Neural cell (in vitro differentiated cells): ENCODE data around the gene ZNF747.

Experiments
- EP300 ChIP-seq: fragments of 450-650 bp; conservative IDR thresholded peaks from 2 replicates; pipeline ENCODE4 v1.6.1; 2014; ENCODE audit warnings: antibody characterized with exemption, mild to moderate bottlenecking, moderate library complexity; ENCODE audit not compliant: poor library complexity, severe bottlenecking
- EZH2 ChIP-seq: fragments of 200-600, 300-800 bp; shearing (Covaris generic), sonication (generic); IDR thresholded peaks from 2 replicates; pipeline ENCODE4 v1.6.1; 2014; ENCODE audit warnings: antibody characterized with exemption, low read length, borderline replicate concordance, mild to moderate bottlenecking; ENCODE audit not compliant: insufficient read depth, poor library complexity, severe bottlenecking
- POLR2AphosphoS5 ChIP-seq: IDR thresholded peaks from 2 replicates; pipeline ENCODE4 v1.6.1; 2012
- RAD21 ChIP-seq: fragments of 450-650 bp; conservative IDR thresholded peaks from 2 replicates; pipeline ENCODE4 v1.6.1; 2014; ENCODE audit warnings: antibody characterized with exemption, mild to moderate bottlenecking, moderate library complexity
- TAF1 ChIP-seq: IDR thresholded peaks from 2 replicates; pipeline ENCODE4 v1.6.1; 2012; ENCODE audit warnings: low read depth
- TF ChIP-seq, protein P1 (sequence below): IDR thresholded peaks from 2 replicates; pipeline ENCODE4 v1.6.1; 2012; ENCODE audit warnings: borderline replicate concordance
- TF ChIP-seq, protein P2 (sequence below): fragments of 450-650 bp; IDR thresholded peaks from 2 replicates; pipeline ENCODE4 v1.5.1; 2014; ENCODE audit warnings: antibody characterized with exemption, mild to moderate bottlenecking, moderate library complexity; ENCODE audit not compliant: poor library complexity, severe bottlenecking

- TF ChIP-seq, protein P1, sequence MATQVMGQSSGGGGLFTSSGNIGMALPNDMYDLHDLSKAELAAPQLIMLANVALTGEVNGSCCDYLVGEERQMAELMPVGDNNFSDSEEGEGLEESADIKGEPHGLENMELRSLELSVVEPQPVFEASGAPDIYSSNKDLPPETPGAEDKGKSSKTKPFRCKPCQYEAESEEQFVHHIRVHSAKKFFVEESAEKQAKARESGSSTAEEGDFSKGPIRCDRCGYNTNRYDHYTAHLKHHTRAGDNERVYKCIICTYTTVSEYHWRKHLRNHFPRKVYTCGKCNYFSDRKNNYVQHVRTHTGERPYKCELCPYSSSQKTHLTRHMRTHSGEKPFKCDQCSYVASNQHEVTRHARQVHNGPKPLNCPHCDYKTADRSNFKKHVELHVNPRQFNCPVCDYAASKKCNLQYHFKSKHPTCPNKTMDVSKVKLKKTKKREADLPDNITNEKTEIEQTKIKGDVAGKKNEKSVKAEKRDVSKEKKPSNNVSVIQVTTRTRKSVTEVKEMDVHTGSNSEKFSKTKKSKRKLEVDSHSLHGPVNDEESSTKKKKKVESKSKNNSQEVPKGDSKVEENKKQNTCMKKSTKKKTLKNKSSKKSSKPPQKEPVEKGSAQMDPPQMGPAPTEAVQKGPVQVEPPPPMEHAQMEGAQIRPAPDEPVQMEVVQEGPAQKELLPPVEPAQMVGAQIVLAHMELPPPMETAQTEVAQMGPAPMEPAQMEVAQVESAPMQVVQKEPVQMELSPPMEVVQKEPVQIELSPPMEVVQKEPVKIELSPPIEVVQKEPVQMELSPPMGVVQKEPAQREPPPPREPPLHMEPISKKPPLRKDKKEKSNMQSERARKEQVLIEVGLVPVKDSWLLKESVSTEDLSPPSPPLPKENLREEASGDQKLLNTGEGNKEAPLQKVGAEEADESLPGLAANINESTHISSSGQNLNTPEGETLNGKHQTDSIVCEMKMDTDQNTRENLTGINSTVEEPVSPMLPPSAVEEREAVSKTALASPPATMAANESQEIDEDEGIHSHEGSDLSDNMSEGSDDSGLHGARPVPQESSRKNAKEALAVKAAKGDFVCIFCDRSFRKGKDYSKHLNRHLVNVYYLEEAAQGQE = no peak
- TF ChIP-seq POLR2AphosphoS5 = no peak
- TF ChIP-seq EP300 = no peak
- no peak for TF ChIP-seq EZH2
- TF ChIP-seq, protein P2, sequence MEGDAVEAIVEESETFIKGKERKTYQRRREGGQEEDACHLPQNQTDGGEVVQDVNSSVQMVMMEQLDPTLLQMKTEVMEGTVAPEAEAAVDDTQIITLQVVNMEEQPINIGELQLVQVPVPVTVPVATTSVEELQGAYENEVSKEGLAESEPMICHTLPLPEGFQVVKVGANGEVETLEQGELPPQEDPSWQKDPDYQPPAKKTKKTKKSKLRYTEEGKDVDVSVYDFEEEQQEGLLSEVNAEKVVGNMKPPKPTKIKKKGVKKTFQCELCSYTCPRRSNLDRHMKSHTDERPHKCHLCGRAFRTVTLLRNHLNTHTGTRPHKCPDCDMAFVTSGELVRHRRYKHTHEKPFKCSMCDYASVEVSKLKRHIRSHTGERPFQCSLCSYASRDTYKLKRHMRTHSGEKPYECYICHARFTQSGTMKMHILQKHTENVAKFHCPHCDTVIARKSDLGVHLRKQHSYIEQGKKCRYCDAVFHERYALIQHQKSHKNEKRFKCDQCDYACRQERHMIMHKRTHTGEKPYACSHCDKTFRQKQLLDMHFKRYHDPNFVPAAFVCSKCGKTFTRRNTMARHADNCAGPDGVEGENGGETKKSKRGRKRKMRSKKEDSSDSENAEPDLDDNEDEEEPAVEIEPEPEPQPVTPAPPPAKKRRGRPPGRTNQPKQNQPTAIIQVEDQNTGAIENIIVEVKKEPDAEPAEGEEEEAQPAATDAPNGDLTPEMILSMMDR = no peak
- no peak for TF ChIP-seq RAD21
- no peak for TF ChIP-seq TAF1
Measured at GRCh38 chr16:30569281-30569680, 34.6 kb upstream of the ZNF747 start.
